GM12873 (cell line): ENCODE measurements around the gene GRAMD1B.

ENCODE experiments used
- CTCF ChIP-seq: IDR thresholded peaks from 2 replicates; pipeline ENCODE4 v1.5.1; 2012; ENCODE audit warnings: low read depth, mild to moderate bottlenecking, moderate library complexity, low read length, control low read depth; ENCODE audit not compliant: insufficient read depth; ENCODE audit errors: missing control alignments

The GRAMD1B gene

GRCh38 chr11:123641495-123641840, 211.4 kb downstream of the GRAMD1B start:
- no peak for TF ChIP-seq CTCF

DNA sequence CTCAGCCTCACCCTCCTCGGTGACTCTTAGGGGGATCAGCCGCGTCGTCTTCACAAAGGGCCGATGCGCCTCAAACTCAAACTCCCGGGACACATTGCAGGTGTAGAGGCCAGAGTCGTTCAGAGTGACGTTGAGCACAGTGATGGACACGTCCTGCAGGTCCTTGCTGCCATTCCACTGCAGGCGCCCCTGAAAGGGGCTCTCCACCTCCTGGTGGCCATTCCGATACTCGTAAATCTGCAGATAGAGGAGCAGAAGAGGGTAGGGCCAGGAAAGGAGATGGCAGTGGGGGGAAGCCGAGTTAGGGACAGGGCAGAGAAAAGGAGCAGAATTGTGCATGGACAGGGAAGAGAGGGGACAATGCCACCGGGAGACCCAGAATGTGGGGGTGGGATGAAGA, 212.4 kb downstream of the GRAMD1B start:
- no peak for TF ChIP-seq CTCF

DNA sequence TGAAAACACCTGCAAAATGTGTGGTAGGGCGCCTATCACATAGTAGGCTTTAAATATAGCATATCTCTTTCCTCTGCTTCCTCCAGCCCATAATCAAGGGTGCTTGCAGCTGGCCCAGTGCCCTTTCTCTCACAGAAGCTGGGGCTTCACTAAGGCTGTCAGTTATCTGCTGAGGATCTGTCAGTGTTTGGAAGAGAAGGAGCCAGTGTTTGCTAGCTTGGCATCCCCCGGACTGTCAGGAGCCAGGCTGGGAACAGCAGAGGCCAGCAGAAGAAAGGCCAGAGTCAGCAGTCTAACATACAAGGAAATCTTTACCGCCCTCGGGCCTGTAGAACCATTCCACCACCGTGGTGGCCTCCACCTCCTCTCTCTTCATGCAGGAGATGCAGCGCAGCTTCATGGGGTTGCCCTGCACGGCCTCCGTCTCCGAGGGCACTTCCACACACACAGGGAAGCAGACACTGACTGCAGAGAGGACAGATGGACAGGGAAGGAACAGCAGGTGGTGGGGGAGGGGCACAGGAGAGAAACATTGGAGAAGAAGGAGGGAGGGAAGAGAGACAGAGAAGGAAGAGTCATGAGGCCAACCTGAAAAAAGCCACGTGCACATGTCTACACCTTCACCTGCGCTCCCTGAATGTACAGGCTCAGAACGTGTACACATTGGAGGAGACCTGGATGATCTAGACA, 215.4 kb downstream of the GRAMD1B start:
- TF ChIP-seq CTCF, result no peak

GRCh38 chr11:123650901-123651300, 220.8 kb downstream of the GRAMD1B start:
- TF ChIP-seq CTCF, result no peak

DNA sequence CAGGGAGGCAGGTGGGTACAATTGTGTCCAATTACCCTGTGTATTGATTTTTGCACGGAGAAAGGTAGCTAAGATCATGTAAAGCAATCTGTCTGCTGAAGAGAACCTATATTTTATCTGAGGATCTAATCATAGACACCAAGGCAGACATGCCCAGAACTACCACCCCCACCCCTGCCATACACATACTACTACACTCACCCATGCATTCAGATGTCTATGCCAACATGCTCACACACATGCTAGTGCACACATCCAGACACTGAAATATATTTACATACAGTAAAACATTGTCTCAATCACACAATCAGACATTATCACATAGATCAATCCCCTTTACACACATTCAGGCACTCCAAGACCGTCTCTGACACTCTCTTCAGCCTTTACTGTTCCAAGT, 222.5 kb downstream of the GRAMD1B start:
- TF ChIP-seq CTCF, result no peak

DNA sequence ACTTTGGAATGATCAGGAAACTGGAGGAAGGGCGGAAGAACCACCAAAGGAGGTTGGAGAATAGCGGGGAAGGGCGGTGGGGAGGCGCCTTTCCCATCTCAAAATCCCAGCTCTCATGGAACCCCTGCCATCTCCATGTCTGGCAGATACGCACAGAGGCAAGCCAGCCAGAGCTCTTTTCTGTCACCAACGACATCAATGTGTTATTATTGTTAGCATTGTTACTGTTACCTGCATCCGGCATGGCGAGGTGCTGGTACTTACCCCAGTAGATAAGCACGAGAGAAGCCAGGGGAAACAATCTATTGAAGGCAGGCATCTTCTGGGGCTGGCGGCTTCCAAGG, 223.4 kb downstream of the GRAMD1B start:
- TF ChIP-seq CTCF, result no peak

GRCh38 chr11:123653827-123654565, 223.9 kb downstream of the GRAMD1B start:
- no peak for TF ChIP-seq CTCF
